ENCODE measurements around the gene GNAI3. TPM values are rescaled to one million over a fixed set of nuclear protein-coding genes. Genes with fewer than 3 reads are reported as not detected.

GNAI3 gene
- total and polyA plus RNA-seq, 10 of the 15 experiments (the other 5 are each of a cell fraction or from before 2014, with no cell fraction given), result 5.9 to 13.8 (median 8.0) TPM

GRCh38 chr1:109610609-109611307 lies 62.3 kb downstream of the GNAI3 start:
- DNase-seq (ENCODE audit: low read depth, low spot score), result no peak
- Histone ChIP-seq H3K4me3 (no peak overlapping the region), H3K9ac (ENCODE audit: control insufficient read depth, insufficient read depth, low read length) (no peak overlapping the region), H3K36me3 (ENCODE audit: control insufficient read depth in 2 of 2, insufficient read depth in 2 of 2, low read length in 1 of 2) (no peaks in the 10 kb centered on the region; a peak in 1 of 4 replicates), H3K4me2 (ENCODE audit: control insufficient read depth, insufficient read depth) (no peak overlapping the region), H3K27me3 (replicated peaks in 1 of 2; ENCODE audit: control insufficient read depth in 2 of 2, insufficient read depth in 2 of 2, low read length in 1 of 2) (no peaks in the 10 kb centered on the region), H3K79me2 (ENCODE audit: control insufficient read depth, insufficient read depth, low read length) (no peaks in the 10 kb centered on the region), H3K27ac (ENCODE audit: control insufficient read depth, insufficient read depth) (no peak overlapping the region), H2AFZ (ENCODE audit: control insufficient read depth, low read depth, low read length) (no peak overlapping the region), H3K9me3 (replicated peaks; ENCODE audit: control insufficient read depth, insufficient read depth, low read length) (no peaks in the 10 kb centered on the region), H4K20me1 (ENCODE audit: control insufficient read depth, insufficient read depth) (no peaks in the 10 kb centered on the region), H3K4me1 (ENCODE audit: control insufficient read depth, insufficient read depth, low read length) (no peaks in the 10 kb centered on the region)
- CTCF ChIA-PET, result no interaction called here
- ATAC-seq, result no peak
- intact Hi-C loops (cut with micrococcal nuclease; ENCODE audit: unreplicated experiment), result no loop called here
- SMC1A ChIA-PET (ENCODE audit: uncharacterized antibody, unreplicated experiment), result interaction anchor here (1.9 kb wide), 1 partner anchor 20 kb away, joined by 4 read pairs; no protein-coding TSS in a partner anchor
- in situ Hi-C loops (cut with MboI), result no loop called here
- RAD21 ChIA-PET (ENCODE audit: unreplicated experiment), result interaction anchor here (2.6 kb wide), 1 partner anchor 65 kb away, joined by 9 read pairs; no protein-coding TSS in a partner anchor
- TF ChIP-seq ZNF207 (IDR thresholded peaks at IDR 0.05; ENCODE audit: borderline replicate concordance) (no peak), CBX3 (IDR thresholded peaks at IDR 0.05; ENCODE audit: borderline replicate concordance, low read depth) (no peak), YBX1 (IDR thresholded peaks at IDR 0.05) (no peak)
- no TSS peak for BruUV-seq (replicated peaks)
- 88% methylated on average over 1 of the region's 3 CpGs for WGBS (ENCODE audit: insufficient coverage, insufficient replicate concordance, low lambda C conversion rate, missing lambda C conversion rate)
- POLR2A ChIA-PET, result no interaction called here
- no peak for FAIRE-seq

DNA sequence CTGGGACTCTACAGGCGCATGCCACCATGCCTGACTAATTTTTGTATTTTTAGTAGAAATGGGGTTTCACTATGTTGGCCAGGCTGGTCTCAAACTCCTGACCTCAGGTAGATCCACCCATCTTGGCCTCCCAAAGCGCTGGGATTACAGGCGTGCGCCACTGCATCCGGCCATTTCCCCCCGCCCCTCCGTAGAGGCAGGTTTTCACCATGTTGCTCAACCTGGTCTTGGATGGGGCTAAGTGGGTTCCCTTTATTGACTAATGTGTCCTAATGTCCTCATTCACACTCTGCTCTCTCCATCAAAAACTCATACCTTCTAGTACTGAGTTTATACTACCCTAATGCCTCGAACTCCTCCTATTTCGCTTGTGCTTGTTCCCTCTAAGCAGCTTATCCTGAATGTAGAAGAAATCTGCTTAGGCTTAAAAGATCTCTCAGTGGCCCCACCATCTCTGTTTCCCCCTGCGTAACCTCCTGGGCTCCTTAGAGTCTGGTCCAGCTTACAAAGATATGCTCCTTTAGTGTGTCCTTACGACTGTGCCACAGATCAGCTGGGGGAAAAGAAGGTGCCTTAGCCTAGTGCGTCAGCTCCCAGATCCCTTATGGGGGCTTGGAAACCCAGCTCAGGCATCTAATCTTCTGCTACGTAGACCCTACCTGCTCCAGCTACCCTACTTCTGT lies 63.0 kb downstream of the GNAI3 start:
- TF ChIP-seq MAX (IDR thresholded peaks at IDR 0.05; ENCODE audit: low read depth, low read length), result no peak
- TF ChIP-seq CHD1 (IDR thresholded peaks at IDR 0.05; ENCODE audit: low read depth, low read length), result no peak
- TF ChIP-seq SP1 (IDR thresholded peaks at IDR 0.05; ENCODE audit: low read depth, low read length), result no peak
- TF ChIP-seq ZBTB11 (CRISPR knock-in tag; IDR thresholded peaks at IDR 0.05), result no peak
- FAIRE-seq, result no peak
- no peak overlapping the region for H3K27ac ChIP-seq (ENCODE audit: control insufficient read depth, insufficient read depth)
- H4K20me1 ChIP-seq (ENCODE audit: control insufficient read depth, insufficient read depth), result no peaks in the 10 kb centered on the region
- H3K4me2 ChIP-seq (ENCODE audit: control insufficient read depth, insufficient read depth), result no peak overlapping the region
- no peaks in the 10 kb centered on the region for H3K36me3 ChIP-seq (ENCODE audit: control insufficient read depth in 2 of 2, insufficient read depth in 2 of 2, low read length in 1 of 2)
- SMC1A ChIA-PET (ENCODE audit: uncharacterized antibody, unreplicated experiment), result interaction anchor here (1.9 kb wide), 1 partner anchor 19 kb away, joined by 4 read pairs; no protein-coding TSS in a partner anchor
- in situ Hi-C loops (cut with MboI), result no loop called here
- BruUV-seq (replicated peaks), result no TSS peak
- H3K4me3 ChIP-seq, result no peak overlapping the region
- intact Hi-C loops (cut with micrococcal nuclease; ENCODE audit: unreplicated experiment), result no loop called here
- no peak for ATAC-seq
- H3K79me2 ChIP-seq (ENCODE audit: control insufficient read depth, insufficient read depth, low read length), result no peaks in the 10 kb centered on the region
- no peaks in the 10 kb centered on the region for H3K27me3 ChIP-seq (replicated peaks in 1 of 2; ENCODE audit: control insufficient read depth in 2 of 2, insufficient read depth in 2 of 2, low read length in 1 of 2)
- H3K9ac ChIP-seq (ENCODE audit: control insufficient read depth, insufficient read depth, low read length), result no peak overlapping the region
- RAD21 ChIA-PET (ENCODE audit: unreplicated experiment), result interaction anchor here (1.9 to 2.6 kb wide), 2 partner anchors 63 to 65 kb away, joined by 4 to 9 read pairs; partner anchors contain the start of gene GNAI3
- no peaks in the 10 kb centered on the region for H3K9me3 ChIP-seq (replicated peaks; ENCODE audit: control insufficient read depth, insufficient read depth, low read length)
- peaks cover 4% of the 10 kb centered on the region; the same call in 1 of the 2 replicates for H3K4me1 ChIP-seq (ENCODE audit: control insufficient read depth, insufficient read depth, low read length)
- POLR2A ChIA-PET, result no interaction called here
- H2AFZ ChIP-seq (ENCODE audit: control insufficient read depth, low read depth, low read length), result no peak overlapping the region
- DNase-seq (ENCODE audit: low read depth, low spot score), result no peak
- CTCF ChIA-PET, result interaction anchor here (0.6 to 5.0 kb wide), 5 partner anchors 13 to 186 kb away, joined by 3 to 17 read pairs (median 3); partner anchors contain the start of gene GNAI3
- WGBS (ENCODE audit: insufficient coverage, insufficient replicate concordance, low lambda C conversion rate, missing lambda C conversion rate), result 81% methylated on average over 13 of the region's 13 CpGs
